Mesenchymal stem cell (in vitro differentiated cells and primary cell): ENCODE measurements around the gene ZIC3.
A peak's percentile ranks its signal among the peaks of the same experiment; 100 is the strongest.
"Not testable (repeated sequence)": the region's sequence is repeated elsewhere in the genome, so short reads cannot be mapped to it uniquely, and the experiment has no call there.

Experiments
- DNase-seq: peaks from one replicate; pipeline ENCODE4 v3.0.0-alpha.2; 2013
- H2AFZ ChIP-seq: one replicate; pipeline ENCODE4 v1.6.1; 2013; ENCODE audit warnings: low read depth, mild to moderate bottlenecking, control low read depth, inconsistent platforms, low read length, moderate library complexity
- H2AK5ac ChIP-seq: 2 replicates; pipeline ENCODE4 v1.6.1; 2013; ENCODE audit warnings: low read length, moderate library complexity, mild to moderate bottlenecking, inconsistent platforms; ENCODE audit not compliant: severe bottlenecking
- H2BK120ac ChIP-seq: one replicate; pipeline ENCODE4 v1.6.1; 2013; ENCODE audit warnings: low read depth, mild to moderate bottlenecking, inconsistent platforms, low read length, moderate library complexity
- H2BK12ac ChIP-seq, 2 experiments: one replicate each; pipeline ENCODE4 v1.6.1; 2013; ENCODE audit warnings: inconsistent platforms in 2 of 2, low read length in 2 of 2, mild to moderate bottlenecking in 2 of 2, moderate library complexity in 2 of 2, control low read depth in 1 of 2
- H2BK15ac ChIP-seq: one replicate; pipeline ENCODE4 v1.6.1; 2013; ENCODE audit warnings: mild to moderate bottlenecking, low read depth, inconsistent platforms; ENCODE audit not compliant: poor library complexity, severe bottlenecking
- H2BK5ac ChIP-seq: 2 replicates; pipeline ENCODE4 v1.6.1; 2013; ENCODE audit warnings: low read depth, mild to moderate bottlenecking, low read length, control low read depth, inconsistent platforms; ENCODE audit not compliant: poor library complexity, severe bottlenecking
- H3K14ac ChIP-seq, 2 experiments: one replicate each; pipeline ENCODE4 v1.6.1; 2013; ENCODE audit warnings: inconsistent platforms in 2 of 2, low read length in 2 of 2, control low read depth in 1 of 2, mild to moderate bottlenecking in 1 of 2, moderate library complexity in 1 of 2
- H3K18ac ChIP-seq, 2 experiments: one replicate each; pipeline ENCODE4 v1.6.1; 2013; ENCODE audit warnings: inconsistent platforms in 2 of 2, low read length in 2 of 2, control low read depth in 1 of 2, low read depth in 1 of 2, mild to moderate bottlenecking in 1 of 2
- H3K23ac ChIP-seq, 2 experiments: one replicate each; pipeline ENCODE4 v1.6.1; 2013; ENCODE audit warnings: inconsistent platforms in 2 of 2, low read length in 2 of 2, mild to moderate bottlenecking in 2 of 2, moderate library complexity in 2 of 2, control low read depth in 1 of 2
- H3K27ac ChIP-seq: 2 replicates; pipeline ENCODE4 v1.5.1; 2013; ENCODE audit warnings: mild to moderate bottlenecking, moderate library complexity, low read length, control low read depth, inconsistent platforms; ENCODE audit not compliant: poor library complexity, severe bottlenecking
- H3K27me3 ChIP-seq, 2 experiments: 2 replicates each; pipeline versions ENCODE4 v1.6.1 to v1.7.0; 2013; ENCODE audit warnings: low read length in 2 of 2, mild to moderate bottlenecking in 2 of 2, moderate library complexity in 2 of 2, control low read depth in 1 of 2, inconsistent platforms in 1 of 2; ENCODE audit not compliant: control insufficient read depth in 1 of 2, insufficient read depth in 1 of 2
- H3K36me3 ChIP-seq, 2 experiments: 2 replicates each; pipeline versions ENCODE4 v1.6.1 to v1.7.0; 2013; ENCODE audit warnings: low read length in 2 of 2, control low read depth in 1 of 2, inconsistent platforms in 1 of 2, low read depth in 1 of 2, mild to moderate bottlenecking in 1 of 2; ENCODE audit not compliant: insufficient read depth in 2 of 2, control insufficient read depth in 1 of 2
- H3K4ac ChIP-seq, 2 experiments: one replicate each; pipeline ENCODE4 v1.6.1; 2013; ENCODE audit warnings: inconsistent platforms in 2 of 2, low read length in 2 of 2, mild to moderate bottlenecking in 2 of 2, moderate library complexity in 2 of 2, control low read depth in 1 of 2, low read depth in 1 of 2
- H3K4me1 ChIP-seq: 2 replicates; pipeline ENCODE4 v1.6.1; 2013; ENCODE audit warnings: low read depth, low read length, control low read depth; ENCODE audit not compliant: control insufficient read depth, insufficient read depth
- H3K4me2 ChIP-seq: 2 replicates; pipeline ENCODE4 v1.6.1; 2013; ENCODE audit warnings: low read length, mild to moderate bottlenecking, inconsistent platforms; ENCODE audit not compliant: poor library complexity, severe bottlenecking
- H3K4me3 ChIP-seq, 2 experiments: 2 replicates each; pipeline versions ENCODE4 v1.5.1 to v1.7.0; 2013; ENCODE audit warnings: low read length in 2 of 2, mild to moderate bottlenecking in 2 of 2, control low read depth in 1 of 2, low read depth in 1 of 2; ENCODE audit not compliant: insufficient read depth in 1 of 2
- H3K79me1 ChIP-seq: replicated peaks from 2 replicates; pipeline ENCODE4 v1.6.1; 2013; ENCODE audit warnings: mild to moderate bottlenecking, control low read depth, low read length, inconsistent platforms; ENCODE audit not compliant: poor library complexity, severe bottlenecking
- H3K9ac ChIP-seq: 2 replicates; pipeline ENCODE4 v1.7.0; 2013; ENCODE audit warnings: mild to moderate bottlenecking, low read length, moderate library complexity
- H3K9me3 ChIP-seq: 2 replicates; pipeline ENCODE4 v1.7.0; 2013; ENCODE audit warnings: mild to moderate bottlenecking, low read length; ENCODE audit not compliant: control insufficient read depth
- H4K8ac ChIP-seq: one replicate; pipeline ENCODE4 v1.6.1; 2013; ENCODE audit warnings: inconsistent platforms, mild to moderate bottlenecking, low read length, moderate library complexity
- H4K91ac ChIP-seq: one replicate; pipeline ENCODE4 v1.6.1; 2013; ENCODE audit warnings: mild to moderate bottlenecking, low read length, inconsistent platforms
- WGBS: methylation state at CpG from one replicate; pipeline ENCODE4 v1.1.7; 2013; ENCODE audit warnings: mixed read lengths; 5-methylcytosine and 5-hydroxymethylcytosine counted together

ZIC3 gene

GRCh38 chrX:137552098-137552497, 13.8 kb upstream of the ZIC3 start:
- not testable (repeated sequence) for H3K4me3 ChIP-seq, H3K4me1 ChIP-seq, H3K23ac ChIP-seq, H2BK120ac ChIP-seq, H2AK5ac ChIP-seq, H3K36me3 ChIP-seq, H2AFZ ChIP-seq, H4K91ac ChIP-seq, H3K18ac ChIP-seq, DNase-seq, H3K79me1 ChIP-seq, H3K9ac ChIP-seq, H2BK12ac ChIP-seq, H3K4ac ChIP-seq, H4K8ac ChIP-seq, H3K14ac ChIP-seq, H3K9me3 ChIP-seq, H3K4me2 ChIP-seq, H2BK5ac ChIP-seq, H2BK15ac ChIP-seq, H3K27ac ChIP-seq
- WGBS = no CpG with 5 or more reads among the region's 4 CpGs
- H3K27me3 ChIP-seq = peaks cover 40 to 48% of the 10 kb centered on the region in 2 experiments

- Histone ChIP-seq H4K8ac (no peak overlapping the region), H2BK12ac (no peak overlapping the region), H4K91ac (no peak overlapping the region), H3K4ac (no peak overlapping the region), H3K4me3 (no peak overlapping the region), H2BK5ac (no peak overlapping the region), H3K4me2 (no peak overlapping the region), H3K18ac (no peak overlapping the region), H3K36me3 (no peaks in the 10 kb centered on the region), H2AFZ (no peak overlapping the region), H3K9me3 (no peaks in the 10 kb centered on the region), H3K14ac (no peak overlapping the region), H3K79me1 (no peaks in the 10 kb centered on the region), H3K23ac (no peak overlapping the region), H3K4me1 (peaks cover 14% of the 10 kb centered on the region), H3K9ac (no peak overlapping the region), H3K27me3 (peaks cover 36 to 54% of the 10 kb centered on the region in 2 experiments), H2BK15ac (no peak overlapping the region), H2BK120ac (no peak overlapping the region), H2AK5ac (no peak overlapping the region), H3K27ac (no peak overlapping the region)
- WGBS = 37% methylated on average over 5 of the region's 8 CpGs
- no peak for DNase-seq
Observed at GRCh38 chrX:137562096-137562495, 3.8 kb upstream of the ZIC3 start.

- H3K36me3 ChIP-seq = no peaks in the 10 kb centered on the region
- WGBS = 3% methylated on average over 25 of the region's 37 CpGs
- no peak overlapping the region for H3K27ac ChIP-seq
Observed at GRCh38 chrX:137563681-137564651, 2.0 kb upstream of the ZIC3 start.

GRCh38 chrX:137565318-137565904, 516 bp upstream of the ZIC3 start:
- no peak overlapping the region for H2AK5ac ChIP-seq
- no peak overlapping the region for H3K9ac ChIP-seq
- H3K4ac ChIP-seq = no peak overlapping the region
- DNase-seq = no peak
- no peak overlapping the region for H3K23ac ChIP-seq
- H3K14ac ChIP-seq = no peak overlapping the region
- no peak overlapping the region for H2BK12ac ChIP-seq
- no peaks in the 10 kb centered on the region for H3K79me1 ChIP-seq
- no peak overlapping the region for H4K91ac ChIP-seq
- H3K4me3 ChIP-seq = peak overlapping the region; percentile 50 to 65
- H2BK120ac ChIP-seq = no peak overlapping the region
- H2BK5ac ChIP-seq = no peak overlapping the region
- H3K36me3 ChIP-seq = no peaks in the 10 kb centered on the region
- H3K27me3 ChIP-seq = peaks cover 63 to 80% of the 10 kb centered on the region in 2 experiments
- H4K8ac ChIP-seq = no peak overlapping the region
- no peak overlapping the region for H3K27ac ChIP-seq
- no peak overlapping the region for H2BK15ac ChIP-seq
- WGBS = under 1% methylated on average over 42 of the region's 54 CpGs
- no peak overlapping the region for H2AFZ ChIP-seq
- peaks cover 15% of the 10 kb centered on the region for H3K4me1 ChIP-seq
- H3K18ac ChIP-seq = no peak overlapping the region
- H3K9me3 ChIP-seq = no peaks in the 10 kb centered on the region
- H3K4me2 ChIP-seq = peak overlapping the region; percentile 68

More at GRCh38 chrX:137563681-137564651, 2.0 kb upstream of the ZIC3 start:
- H2BK120ac ChIP-seq = no peak overlapping the region
- no peak overlapping the region for H3K4me3 ChIP-seq
- H3K9me3 ChIP-seq = no peaks in the 10 kb centered on the region
- H4K8ac ChIP-seq = no peak overlapping the region
- no peak overlapping the region for H2AFZ ChIP-seq
- no peak overlapping the region for H3K14ac ChIP-seq
- no peak overlapping the region for H2AK5ac ChIP-seq
- H2BK15ac ChIP-seq = no peak overlapping the region
- H3K79me1 ChIP-seq = no peaks in the 10 kb centered on the region
- H2BK5ac ChIP-seq = no peak overlapping the region
- no peak overlapping the region for H3K4me2 ChIP-seq
- H3K4me1 ChIP-seq = peaks cover 15% of the 10 kb centered on the region
- H4K91ac ChIP-seq = no peak overlapping the region
- H2BK12ac ChIP-seq = no peak overlapping the region
- H3K4ac ChIP-seq = no peak overlapping the region
- H3K23ac ChIP-seq = no peak overlapping the region
- no peak overlapping the region for H3K9ac ChIP-seq
- H3K27me3 ChIP-seq = peaks cover 50 to 70% of the 10 kb centered on the region in 2 experiments
- no peak overlapping the region for H3K18ac ChIP-seq
- no peak for DNase-seq
